CD14-positive monocyte (primary cell): Measurements from ENCODE around the gene GYG2. TPM values are rescaled to one million over a fixed set of nuclear protein-coding genes. Genes with fewer than 3 reads are reported as not detected.

ENCODE experiments used
- DNase-seq, 3 donors: peaks; one replicate each; pipeline ENCODE4 v3.0.0-alpha.2; 2011 to 2022
- H2AFZ ChIP-seq: 2 replicates; pipeline ENCODE4 v1.6.0; 2012; ENCODE audit warnings: mild to moderate bottlenecking, low read depth, low read length, inconsistent platforms; ENCODE audit not compliant: insufficient read depth, poor library complexity, severe bottlenecking
- H3K27ac ChIP-seq, 2 donors: 1 replicate in 1 of 2; 2 replicates in 1 of 2; pipeline ENCODE4 v1.5.1; 2012 to 2013; ENCODE audit warnings: low read length in 2 of 2, control low read depth in 1 of 2, inconsistent platforms in 1 of 2, low read depth in 1 of 2, mild to moderate bottlenecking in 1 of 2
- H3K27me3 ChIP-seq, 2 donors: one replicate each; pipeline versions ENCODE4 v1.6.0 to v1.6.1; 2011 to 2013; ENCODE audit warnings: low read length in 2 of 2; ENCODE audit not compliant: control insufficient read depth in 2 of 2, insufficient read depth in 2 of 2
- H3K36me3 ChIP-seq, 2 donors: replicated peaks in 1 of 2; 1 replicate in 1 of 2; 2 replicates in 1 of 2; pipeline versions ENCODE4 v1.5.1 to v1.6.1; 2012 to 2013; ENCODE audit warnings: low read length in 2 of 2, control low read depth in 1 of 2, inconsistent platforms in 1 of 2, mild to moderate bottlenecking in 1 of 2; ENCODE audit not compliant: insufficient read depth in 2 of 2, control insufficient read depth in 1 of 2
- H3K4me1 ChIP-seq, 2 donors: 1 replicate in 1 of 2; 2 replicates in 1 of 2; pipeline versions ENCODE4 v1.5.1 to v1.6.1; 2012 to 2013; ENCODE audit warnings: low read length in 2 of 2, control low read depth in 1 of 2, inconsistent platforms in 1 of 2, mild to moderate bottlenecking in 1 of 2, moderate library complexity in 1 of 2; ENCODE audit not compliant: insufficient read depth in 2 of 2, control insufficient read depth in 1 of 2
- H3K4me2 ChIP-seq: replicated peaks from 2 replicates; pipeline ENCODE3; 2012; ENCODE audit warnings: low read length, moderate library complexity, mild to moderate bottlenecking; ENCODE audit not compliant: poor library complexity, severe bottlenecking; ENCODE audit errors: extremely low read depth
- H3K4me3 ChIP-seq, 3 experiments: fragments of 200-600 bp in 1 of 3; sonication (generic) in 1 of 3; replicated peaks in 1 of 3; 1 replicate in 2 of 3; 2 replicates in 1 of 3; pipeline ENCODE4 v1.5.1; 2011 to 2013; ENCODE audit warnings: low read length in 3 of 3, mild to moderate bottlenecking in 3 of 3, control low read depth in 2 of 3, low read depth in 2 of 3, inconsistent platforms in 1 of 3, moderate library complexity in 1 of 3
- H3K79me2 ChIP-seq: 2 replicates; pipeline ENCODE4 v1.6.0; 2012; ENCODE audit warnings: mild to moderate bottlenecking, control low read depth, inconsistent platforms, low read length, moderate library complexity; ENCODE audit not compliant: insufficient read depth
- H3K9ac ChIP-seq: 2 replicates; pipeline ENCODE4 v1.6.0; 2017; ENCODE audit warnings: low read length, mild to moderate bottlenecking; ENCODE audit not compliant: insufficient read depth, poor library complexity, severe bottlenecking
- H3K9me3 ChIP-seq, 2 donors: replicated peaks in 1 of 2; 1 replicate in 1 of 2; 2 replicates in 1 of 2; pipeline versions ENCODE4 v1.5.1 to v1.6.1; 2012 to 2013; ENCODE audit warnings: low read length in 2 of 2, control low read depth in 1 of 2; ENCODE audit not compliant: control insufficient read depth in 1 of 2, insufficient read depth in 1 of 2
- H4K20me1 ChIP-seq: 2 replicates; pipeline ENCODE4 v1.6.0; 2012; ENCODE audit warnings: mild to moderate bottlenecking, low read length, control low read depth, moderate library complexity; ENCODE audit not compliant: insufficient read depth
- H3K27ac Mint-ChIP-seq, 7 donors: one replicate each; pipeline ENCODE4 v1.8.0; 2020; ENCODE audit warnings: mild to moderate bottlenecking in 7 of 7, mixed read lengths in 7 of 7, moderate library complexity in 6 of 7, inconsistent platforms in 2 of 7
- H3K27me3 Mint-ChIP-seq, 3 donors: one replicate each; pipeline ENCODE4 v1.8.0; 2021 to 2022; ENCODE audit warnings: low read depth in 3 of 3, mild to moderate bottlenecking in 3 of 3, mixed read lengths in 3 of 3, moderate library complexity in 3 of 3, inconsistent platforms in 1 of 3
- H3K36me3 Mint-ChIP-seq, 2 donors: one replicate each; pipeline ENCODE4 v1.8.0; 2020; ENCODE audit warnings: mixed read lengths in 2 of 2, inconsistent platforms in 1 of 2, mild to moderate bottlenecking in 1 of 2
- H3K4me1 Mint-ChIP-seq: one replicate; pipeline ENCODE4 v1.8.0; 2020; ENCODE audit warnings: mild to moderate bottlenecking, mixed read lengths
- H3K4me3 Mint-ChIP-seq, 2 donors: one replicate each; pipeline ENCODE4 v1.8.0; 2020; ENCODE audit warnings: mild to moderate bottlenecking in 2 of 2, mixed read lengths in 2 of 2, moderate library complexity in 1 of 2
- H3K9me3 Mint-ChIP-seq, 7 donors: one replicate each; pipeline ENCODE4 v1.8.0; 2020 to 2022; ENCODE audit warnings: mixed read lengths in 7 of 7, mild to moderate bottlenecking in 6 of 7, moderate library complexity in 6 of 7, inconsistent platforms in 2 of 7
- CTCF ChIP-seq: fragments of 200-600 bp; IDR thresholded peaks from one replicate; pipeline ENCODE4 v1.8.0; 2022; ENCODE audit warnings: antibody characterized with exemption, mild to moderate bottlenecking
- WGBS: methylation state at CpG from one replicate; pipeline ENCODE4 v1.1.5; 2013; ENCODE audit warnings: missing lambda C conversion rate; ENCODE audit not compliant: insufficient coverage; 5-methylcytosine and 5-hydroxymethylcytosine counted together
- intact Hi-C, 2 donors: fragments of 100-400 bp; cut with micrococcal nuclease; formaldehyde crosslinking; loops; one replicate each; pipeline versions ENCODE4 v1.15.0 to v1.15.1; 2023
- polyA plus RNA-seq, 3 donors: library from polyadenylated mRNA; depleted of rRNA in 1 of 3; unstranded in 2 of 3; stranded (reverse) in 1 of 3; fragments of 300-500 nt in 2 of 3; fragments of >200 nt in 1 of 3; fragmentation: Illumina TruSeq in 2 of 3; gene quantifications; 1 replicate in 2 of 3; 2 replicates in 1 of 3; pipeline ENCODE4 v1.2.3, GENCODE V29; 2012 to 2021

GYG2 gene
- polyA plus RNA-seq, 3 donors = not detected

DNA sequence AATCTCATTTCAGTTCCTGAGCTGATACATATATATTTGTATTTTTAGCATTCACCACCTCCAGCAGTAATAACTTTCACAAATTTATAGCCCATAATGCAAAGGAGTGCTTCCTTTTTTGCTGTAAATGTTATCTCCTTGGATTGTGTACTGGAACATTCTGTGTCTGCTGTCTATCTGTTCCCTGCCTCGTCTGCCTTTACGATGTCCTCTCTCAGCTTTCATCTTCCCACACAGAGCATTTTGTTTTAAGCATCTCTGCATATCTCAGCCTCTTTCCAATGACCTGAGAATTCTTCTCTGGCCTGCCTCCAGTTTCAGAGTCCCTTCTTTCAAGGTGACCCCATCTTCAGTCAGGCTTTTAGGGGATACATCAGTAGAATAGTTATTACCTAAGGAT lies 43.1 kb downstream of the GYG2 start:
- 100% methylated on average over 1 of the region's 2 CpGs for WGBS

DNA sequence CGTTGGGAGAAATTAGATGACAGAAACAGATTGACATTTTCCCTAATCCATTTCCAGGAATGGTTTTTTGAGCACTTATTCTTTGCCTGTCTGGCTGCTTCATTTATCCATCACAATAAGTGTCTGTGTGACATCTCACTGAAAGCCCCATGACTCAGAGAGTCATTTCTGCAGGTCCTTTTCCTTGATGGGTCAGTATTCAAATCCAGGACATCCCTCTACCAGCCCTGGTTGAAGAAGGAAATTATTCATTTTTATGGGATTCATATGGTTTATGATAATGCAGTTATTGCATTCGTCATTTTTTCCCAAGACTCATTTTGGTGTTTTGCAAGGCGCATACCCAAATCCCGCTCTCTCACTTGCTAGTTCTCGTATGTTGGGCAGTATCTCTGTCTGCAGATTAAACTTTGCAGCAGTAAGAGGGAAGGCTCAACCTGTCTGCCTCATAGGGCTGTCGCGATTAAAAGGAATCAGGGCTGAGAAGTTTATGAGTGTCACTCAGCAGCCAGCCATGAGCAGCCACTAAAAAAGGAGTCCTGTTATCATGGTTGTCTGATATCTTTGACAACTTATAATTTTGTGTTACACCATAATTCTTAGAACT lies 44.0 kb downstream of the GYG2 start:
- Histone ChIP-seq H3K27ac (no peak overlapping the region), H3K9me3 (no peaks in the 10 kb centered on the region), H4K20me1 (no peaks in the 10 kb centered on the region), H3K4me2 (no peak overlapping the region), H3K4me3 (no peak overlapping the region), H3K36me3 (no peaks in the 10 kb centered on the region), H2AFZ (no peak overlapping the region), H3K27me3 (peaks cover 0 to 2% of the 10 kb centered on the region in 2 donors), H3K9ac (no peak overlapping the region), H3K4me1 (no peaks in the 10 kb centered on the region), H3K79me2 (no peaks in the 10 kb centered on the region)
- intact Hi-C loops = loop anchor here in 1 of 2 donors (10.0 kb wide), 1 partner anchor 162 kb away; no protein-coding TSS in a partner anchor
- H3K4me3 Mint-ChIP-seq = no peak overlapping the region
- H3K27me3 Mint-ChIP-seq = peaks cover 0 to 14% (median 0%) of the 10 kb centered on the region in 3 donors
- H3K4me1 Mint-ChIP-seq = no peaks in the 10 kb centered on the region
- H3K27ac Mint-ChIP-seq = no peak overlapping the region
- peaks cover 0 to 10% (median 5%) of the 10 kb centered on the region in 7 donors for H3K9me3 Mint-ChIP-seq
- WGBS = no CpG with 5 or more reads among the region's 7 CpGs
- no peak for TF ChIP-seq CTCF
- DNase-seq = no peak
- H3K36me3 Mint-ChIP-seq = no peaks in the 10 kb centered on the region

More for the DNA sequence above, 43.1 kb downstream of the GYG2 start:
- Mint-ChIP-seq H3K4me1 (no peaks in the 10 kb centered on the region), H3K36me3 (no peaks in the 10 kb centered on the region), H3K4me3 (no peak overlapping the region), H3K27me3 (peaks cover 0 to 15% (median 0%) of the 10 kb centered on the region in 3 donors), H3K9me3 (peaks cover 0 to 12% (median 5%) of the 10 kb centered on the region in 7 donors), H3K27ac (no peak overlapping the region)
- Histone ChIP-seq H3K4me1 (no peaks in the 10 kb centered on the region), H3K27me3 (peaks cover 0 to 2% of the 10 kb centered on the region in 2 donors), H3K4me3 (no peak overlapping the region), H3K9ac (no peak overlapping the region), H3K4me2 (no peak overlapping the region), H4K20me1 (no peaks in the 10 kb centered on the region), H3K36me3 (no peaks in the 10 kb centered on the region), H2AFZ (no peak overlapping the region), H3K27ac (no peak overlapping the region), H3K9me3 (no peaks in the 10 kb centered on the region), H3K79me2 (no peaks in the 10 kb centered on the region)
- TF ChIP-seq CTCF = no peak
- intact Hi-C loops = loop anchor here in 1 of 2 donors (10.0 kb wide), 1 partner anchor 163 kb away; no protein-coding TSS in a partner anchor
- no peak for DNase-seq
